ENCODE data around the gene IFITM2.
"Not testable (repeated sequence)": the region's sequence is repeated elsewhere in the genome, so short reads cannot be mapped to it uniquely, and the experiment has no call there.

IFITM2 gene

GRCh38 chr11:337711-338110 lies 30.1 kb downstream of the IFITM2 start:
- Mint-ChIP-seq H3K27me3 (peaks cover 15% of the 10 kb centered on the region), H3K4me1 (ENCODE audit: low read depth) (peaks cover 34% of the 10 kb centered on the region), H3K9me3 (peaks cover 6% of the 10 kb centered on the region), H3K36me3 (ENCODE audit: low read depth) (no peaks in the 10 kb centered on the region), H3K27ac (no peak overlapping the region), H3K4me3 (no peak overlapping the region)
- intact Hi-C loops (cut with micrococcal nuclease), result no loop called here

GRCh38 chr11:339963-340362 lies 32.3 kb downstream of the IFITM2 start:
- no peaks in the 10 kb centered on the region for H3K9me3 Mint-ChIP-seq
- H3K4me3 Mint-ChIP-seq, result no peak overlapping the region
- peaks cover 34% of the 10 kb centered on the region for H3K4me1 Mint-ChIP-seq (ENCODE audit: low read depth)
- peaks cover 13% of the 10 kb centered on the region for H3K27me3 Mint-ChIP-seq
- intact Hi-C loops (cut with micrococcal nuclease), result no loop called here
- H3K27ac Mint-ChIP-seq, result no peak overlapping the region
- no peaks in the 10 kb centered on the region for H3K36me3 Mint-ChIP-seq (ENCODE audit: low read depth)

- Mint-ChIP-seq H3K36me3 (ENCODE audit: low read depth) (no peaks in the 10 kb centered on the region), H3K4me3 (no peak overlapping the region), H3K27ac (peak overlapping the region; percentile 10), H3K4me1 (ENCODE audit: low read depth) (peaks cover 27% of the 10 kb centered on the region), H3K27me3 (peaks cover 20% of the 10 kb centered on the region), H3K9me3 (no peaks in the 10 kb centered on the region)
- intact Hi-C loops (cut with micrococcal nuclease), result no loop called here
Measured at GRCh38 chr11:340539-341512, 33.2 kb downstream of the IFITM2 start.

- H3K4me3 Mint-ChIP-seq, result no peak overlapping the region
- intact Hi-C loops (cut with micrococcal nuclease), result no loop called here
Measured at GRCh38 chr11:342328-342727, 34.7 kb downstream of the IFITM2 start.

GRCh38 chr11:344836-345578 lies 37.4 kb downstream of the IFITM2 start:
- H3K27me3 Mint-ChIP-seq, result peaks cover 35% of the 10 kb centered on the region
- no peak overlapping the region for H3K27ac Mint-ChIP-seq
- H3K9me3 Mint-ChIP-seq, result no peaks in the 10 kb centered on the region
- H3K4me1 Mint-ChIP-seq (ENCODE audit: low read depth), result peaks cover 17% of the 10 kb centered on the region
- intact Hi-C loops (cut with micrococcal nuclease), result no loop called here
- H3K4me3 Mint-ChIP-seq, result no peak overlapping the region
- no peaks in the 10 kb centered on the region for H3K36me3 Mint-ChIP-seq (ENCODE audit: low read depth)

More at GRCh38 chr11:342328-342727, 34.7 kb downstream of the IFITM2 start:
- Mint-ChIP-seq H3K36me3 (ENCODE audit: low read depth) (no peaks in the 10 kb centered on the region), H3K27ac (no peak overlapping the region), H3K27me3 (peaks cover 20% of the 10 kb centered on the region), H3K4me1 (ENCODE audit: low read depth) (peaks cover 15% of the 10 kb centered on the region), H3K9me3 (no peaks in the 10 kb centered on the region)

GRCh38 chr11:346529-346928 lies 38.9 kb downstream of the IFITM2 start:
- Mint-ChIP-seq H3K36me3 (ENCODE audit: low read depth) (no peaks in the 10 kb centered on the region), H3K9me3 (no peaks in the 10 kb centered on the region), H3K4me1 (ENCODE audit: low read depth) (peaks cover 21% of the 10 kb centered on the region), H3K4me3 (no peak overlapping the region), H3K27ac (no peak overlapping the region), H3K27me3 (peaks cover 44% of the 10 kb centered on the region)
- intact Hi-C loops (cut with micrococcal nuclease), result no loop called here

GRCh38 chr11:349270-349954 lies 41.8 kb downstream of the IFITM2 start:
- H3K27ac Mint-ChIP-seq; intact Hi-C loops (cut with micrococcal nuclease): not testable (repeated sequence)
- peaks cover 68% of the 10 kb centered on the region for H3K27me3 Mint-ChIP-seq

GRCh38 chr11:350033-350722 lies 42.6 kb downstream of the IFITM2 start:
- not testable (repeated sequence) for H3K4me3 Mint-ChIP-seq; H3K9me3 Mint-ChIP-seq; H3K36me3 Mint-ChIP-seq (ENCODE audit: low read depth)
- intact Hi-C loops (cut with micrococcal nuclease), result loop anchor here (5.0 kb wide), 1 partner anchor 38 kb away; the partner anchor contains the start of gene IFITM1
- Mint-ChIP-seq H3K27me3 (peaks cover 68% of the 10 kb centered on the region), H3K4me1 (ENCODE audit: low read depth) (peaks cover 40% of the 10 kb centered on the region), H3K27ac (peak overlapping the region; percentile 45)

More at GRCh38 chr11:349270-349954, 41.8 kb downstream of the IFITM2 start:
- not testable (repeated sequence) for H3K9me3 Mint-ChIP-seq; H3K36me3 Mint-ChIP-seq (ENCODE audit: low read depth); H3K4me3 Mint-ChIP-seq
- H3K4me1 Mint-ChIP-seq (ENCODE audit: low read depth), result peaks cover 36% of the 10 kb centered on the region

- peaks cover 43% of the 10 kb centered on the region for H3K4me1 Mint-ChIP-seq (ENCODE audit: low read depth)
- peaks cover 67% of the 10 kb centered on the region for H3K27me3 Mint-ChIP-seq
- intact Hi-C loops (cut with micrococcal nuclease), result loop anchor here (5.0 kb wide), 1 partner anchor 38 kb away; the partner anchor contains the start of gene IFITM1
- no peak overlapping the region for H3K4me3 Mint-ChIP-seq
- H3K9me3 Mint-ChIP-seq, result no peaks in the 10 kb centered on the region
- no peaks in the 10 kb centered on the region for H3K36me3 Mint-ChIP-seq (ENCODE audit: low read depth)
- peak overlapping the region; percentile 45 for H3K27ac Mint-ChIP-seq
Measured at GRCh38 chr11:350723-351255, 43.2 kb downstream of the IFITM2 start.

- Mint-ChIP-seq H3K4me1 (ENCODE audit: low read depth) (peaks cover 43% of the 10 kb centered on the region), H3K27me3 (peaks cover 66% of the 10 kb centered on the region), H3K27ac (peak overlapping the region; percentile 45), H3K36me3 (ENCODE audit: low read depth) (no peaks in the 10 kb centered on the region), H3K9me3 (no peaks in the 10 kb centered on the region), H3K4me3 (no peak overlapping the region)
- intact Hi-C loops (cut with micrococcal nuclease), result loop anchor here (5.0 kb wide), 1 partner anchor 39 kb away; the partner anchor contains the start of gene IFITM1
Measured at GRCh38 chr11:351411-351810, 43.8 kb downstream of the IFITM2 start.

GRCh38 chr11:352456-353031 lies 44.9 kb downstream of the IFITM2 start:
- intact Hi-C loops (cut with micrococcal nuclease), result loop anchor here (5.0 kb wide), 1 partner anchor 40 kb away; the partner anchor contains the start of gene IFITM1
- H3K4me1 Mint-ChIP-seq (ENCODE audit: low read depth), result peaks cover 43% of the 10 kb centered on the region
- H3K36me3 Mint-ChIP-seq (ENCODE audit: low read depth), result no peaks in the 10 kb centered on the region
- peak overlapping the region; percentile 1 for H3K27ac Mint-ChIP-seq
- peaks cover 60% of the 10 kb centered on the region for H3K27me3 Mint-ChIP-seq
- no peaks in the 10 kb centered on the region for H3K9me3 Mint-ChIP-seq
- H3K4me3 Mint-ChIP-seq, result no peak overlapping the region

GRCh38 chr11:353179-353873 lies 45.7 kb downstream of the IFITM2 start:
- H3K4me1 Mint-ChIP-seq (ENCODE audit: low read depth), result peaks cover 43% of the 10 kb centered on the region
- intact Hi-C loops (cut with micrococcal nuclease), result loop anchor here (5.0 kb wide), 1 partner anchor 41 kb away; the partner anchor contains the start of gene IFITM1

More at GRCh38 chr11:353179-353873, 45.7 kb downstream of the IFITM2 start:
- no peaks in the 10 kb centered on the region for H3K9me3 Mint-ChIP-seq
- H3K4me3 Mint-ChIP-seq, result no peak overlapping the region
- peaks cover 56% of the 10 kb centered on the region for H3K27me3 Mint-ChIP-seq
- no peaks in the 10 kb centered on the region for H3K36me3 Mint-ChIP-seq (ENCODE audit: low read depth)
- H3K27ac Mint-ChIP-seq, result peak overlapping the region; percentile 1
